SIG-M5 treated with dmso at 0.1 percent for 504 hours (cell line): ENCODE data around the gene BRD3OS.

ENCODE experiments used
- DNase-seq: peaks from one replicate; lab custom pipeline; 2025; ENCODE audit not compliant: unreplicated experiment; lab: John Stamatoyannopoulos, UW

BRD3OS gene

GRCh38 chr9:134003237-134003636 is 22.0 kb upstream of the BRD3OS start:
- no peak for DNase-seq

DNA sequence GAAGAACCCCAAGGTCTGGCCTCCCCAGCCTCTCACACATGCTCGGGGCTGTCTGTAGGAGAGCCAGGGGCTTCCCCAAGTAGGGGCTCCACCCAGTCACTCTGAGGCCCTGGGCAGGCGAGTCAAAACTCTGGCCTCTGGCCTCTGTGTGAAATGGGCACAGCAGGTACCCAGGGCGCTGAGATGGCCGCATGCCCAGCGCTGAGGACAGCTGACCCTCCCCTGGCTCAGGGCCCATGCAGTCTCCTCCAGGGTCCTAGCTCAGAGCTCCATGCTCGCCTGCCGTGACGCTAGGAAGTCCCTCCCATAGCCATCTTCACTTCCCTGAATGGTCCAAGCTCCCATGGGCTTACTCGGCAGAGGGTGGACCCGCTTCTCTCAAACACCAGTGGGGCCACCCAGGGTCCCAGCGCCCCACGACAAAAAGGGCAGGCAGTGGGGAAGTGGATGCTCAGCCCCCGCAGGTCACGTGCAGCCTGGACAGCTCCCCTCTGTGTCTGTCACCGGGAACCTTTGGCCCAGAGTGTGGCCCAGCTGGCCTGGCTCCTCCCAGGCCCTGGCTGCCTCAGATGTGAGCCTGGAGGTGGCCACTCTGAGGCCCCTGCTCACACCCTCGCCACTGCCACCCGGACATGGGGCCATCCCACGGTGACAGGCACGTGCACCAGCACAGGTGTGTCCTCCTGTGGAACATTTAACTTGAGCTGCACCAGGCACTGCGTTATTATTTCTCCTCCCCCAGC is 21.0 kb upstream of the BRD3OS start:
- no peak for DNase-seq

- DNase-seq, result no peak
Measured at GRCh38 chr9:134004881-134005280, 20.4 kb upstream of the BRD3OS start.

DNA sequence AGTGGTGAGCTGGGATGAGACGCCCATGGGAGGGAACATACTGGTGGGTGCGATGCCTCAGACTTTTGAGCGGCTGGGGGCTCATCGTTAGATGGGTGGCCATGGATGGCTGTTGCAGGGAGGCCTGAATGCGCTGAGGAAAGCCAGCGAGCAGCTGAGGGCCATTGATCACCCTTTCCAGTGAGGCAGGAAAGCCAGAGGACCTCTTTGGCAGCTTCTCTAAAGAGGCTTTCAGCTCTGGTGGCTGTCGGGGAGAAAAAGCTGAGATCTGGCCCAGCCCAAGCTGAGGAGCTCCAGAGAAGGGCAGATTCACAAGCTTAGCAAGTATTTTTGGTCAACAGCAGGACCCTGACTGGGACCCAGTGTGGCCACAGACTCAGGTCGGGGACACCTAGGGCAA is 19.9 kb upstream of the BRD3OS start:
- DNase-seq, result no peak

- no peak for DNase-seq
Measured at GRCh38 chr9:134007150-134007549, 18.1 kb upstream of the BRD3OS start.

DNA sequence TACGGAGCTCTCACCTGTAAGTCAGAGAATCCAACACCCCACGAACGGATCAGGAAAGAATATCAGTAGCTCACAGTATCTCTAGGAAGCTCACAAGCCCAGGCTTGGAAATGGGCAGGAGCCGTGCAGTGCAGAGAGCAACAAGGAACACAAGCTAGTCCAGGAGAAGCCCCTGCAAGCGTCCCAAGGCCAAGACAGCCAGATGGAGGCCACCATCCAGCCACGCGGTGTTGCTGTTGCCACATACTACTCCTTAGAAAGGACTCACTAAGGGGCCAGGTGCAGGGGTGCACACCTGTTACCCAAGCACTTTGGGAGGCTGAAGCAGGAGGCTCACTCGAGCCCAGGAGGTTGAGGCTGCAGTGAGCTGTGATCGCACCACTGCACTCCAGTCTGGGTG is 17.7 kb upstream of the BRD3OS start:
- no peak for DNase-seq

GRCh38 chr9:134010310-134011173 is 14.7 kb upstream of the BRD3OS start:
- DNase-seq, result no peak

GRCh38 chr9:134011401-134011800 is 13.9 kb upstream of the BRD3OS start:
- DNase-seq, result no peak

DNA sequence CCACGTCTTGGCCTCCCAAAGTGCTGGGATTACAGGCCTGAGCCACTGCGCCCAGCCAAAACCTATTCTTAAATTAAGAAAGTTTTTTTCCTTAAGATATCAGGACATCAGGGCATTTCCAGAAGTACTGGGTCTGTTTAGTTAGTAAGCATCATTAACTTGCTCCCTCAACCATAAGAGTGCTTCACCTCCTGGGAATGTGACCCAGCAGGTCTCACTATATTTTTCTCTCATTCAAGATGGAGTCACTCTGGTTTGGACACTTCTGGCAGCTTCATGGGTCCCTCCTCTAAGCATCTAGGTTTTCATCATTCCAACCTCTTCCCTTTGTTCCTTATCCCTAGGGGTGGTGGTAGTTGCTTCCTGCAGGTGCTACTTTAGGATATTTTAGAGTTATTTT is 10.3 kb upstream of the BRD3OS start:
- DNase-seq, result no peak

- DNase-seq, result no peak
Measured at GRCh38 chr9:134024214-134024792, 978 bp upstream of the BRD3OS start.

- peak; percentile 15 for DNase-seq
Measured at GRCh38 chr9:134025606-134026541, 593 bp downstream of the BRD3OS start.

- DNase-seq, result no peak
Measured at GRCh38 chr9:134026581-134026980, 1.3 kb downstream of the BRD3OS start.

GRCh38 chr9:134026981-134027380 is 1.7 kb downstream of the BRD3OS start:
- no peak for DNase-seq

DNA sequence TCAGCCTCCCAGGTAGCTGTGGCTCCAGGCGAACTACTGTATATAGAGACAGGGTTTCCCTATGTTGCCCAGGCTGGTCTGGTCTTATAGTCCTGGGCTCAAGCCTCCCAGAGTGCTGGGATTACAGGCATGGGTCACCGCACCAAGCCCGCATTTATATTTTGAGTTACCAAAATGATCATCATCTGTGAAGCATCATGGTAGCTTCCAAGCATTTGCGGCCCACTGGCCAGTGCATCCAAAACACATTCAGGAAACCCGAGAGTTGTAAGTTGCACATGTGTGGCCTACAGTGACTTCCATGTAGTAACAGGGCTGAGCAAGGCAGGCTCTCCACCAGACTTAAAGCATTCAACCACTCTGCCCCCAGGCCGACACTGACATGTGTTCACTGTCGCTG is 2.3 kb downstream of the BRD3OS start:
- no peak for DNase-seq

DNA sequence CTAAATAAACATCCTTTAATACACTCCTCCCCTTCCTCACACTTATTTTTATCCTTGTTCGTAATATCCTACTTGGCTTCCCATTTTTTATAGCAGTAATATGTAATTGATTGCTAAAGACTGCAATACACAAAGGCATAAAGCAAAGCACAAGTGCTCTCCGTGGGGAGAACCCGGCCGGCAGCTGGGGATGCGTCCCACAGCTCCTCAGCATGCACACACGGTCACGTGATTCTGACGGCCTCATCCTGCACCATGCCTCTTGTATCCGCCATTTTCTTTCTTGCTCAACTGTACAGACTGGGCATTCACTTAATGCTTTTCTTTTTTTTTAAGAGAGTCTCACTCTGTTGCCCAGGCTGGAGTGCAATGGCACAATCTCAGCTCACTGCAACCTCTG is 2.8 kb downstream of the BRD3OS start:
- DNase-seq, result no peak

DNA sequence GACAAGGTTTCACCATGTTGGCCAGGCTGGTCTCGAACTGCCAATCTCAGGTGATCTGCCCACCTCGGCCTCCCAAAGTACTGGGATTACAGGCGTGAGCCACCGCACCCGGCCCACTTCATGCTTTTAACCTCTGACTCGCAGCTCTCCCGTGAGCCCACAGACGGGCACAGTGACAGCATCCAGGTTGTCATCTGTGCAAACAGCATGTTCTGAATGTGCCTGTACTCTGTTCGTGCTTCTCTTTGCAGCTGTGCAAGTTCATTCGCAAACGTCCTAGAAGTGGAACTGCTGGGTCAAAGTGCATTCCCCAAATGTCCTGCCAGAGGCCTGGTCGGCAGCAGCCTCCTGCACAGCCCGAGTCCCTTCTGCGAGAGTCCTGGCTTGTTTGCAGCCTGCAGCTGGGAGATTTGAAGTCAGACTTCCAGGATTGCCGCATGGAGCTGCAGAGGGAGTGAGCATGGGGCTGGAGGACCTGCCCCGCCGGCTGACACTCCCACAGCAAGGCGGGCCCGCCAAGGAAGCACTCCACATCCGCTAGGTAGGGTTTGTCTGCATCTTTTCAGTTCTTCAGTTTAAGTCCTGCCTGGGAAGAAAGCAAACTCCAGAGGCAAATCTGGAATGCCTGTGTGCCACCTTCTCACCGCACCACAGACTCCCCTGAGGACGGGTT is 3.4 kb downstream of the BRD3OS start:
- no peak for DNase-seq

DNA sequence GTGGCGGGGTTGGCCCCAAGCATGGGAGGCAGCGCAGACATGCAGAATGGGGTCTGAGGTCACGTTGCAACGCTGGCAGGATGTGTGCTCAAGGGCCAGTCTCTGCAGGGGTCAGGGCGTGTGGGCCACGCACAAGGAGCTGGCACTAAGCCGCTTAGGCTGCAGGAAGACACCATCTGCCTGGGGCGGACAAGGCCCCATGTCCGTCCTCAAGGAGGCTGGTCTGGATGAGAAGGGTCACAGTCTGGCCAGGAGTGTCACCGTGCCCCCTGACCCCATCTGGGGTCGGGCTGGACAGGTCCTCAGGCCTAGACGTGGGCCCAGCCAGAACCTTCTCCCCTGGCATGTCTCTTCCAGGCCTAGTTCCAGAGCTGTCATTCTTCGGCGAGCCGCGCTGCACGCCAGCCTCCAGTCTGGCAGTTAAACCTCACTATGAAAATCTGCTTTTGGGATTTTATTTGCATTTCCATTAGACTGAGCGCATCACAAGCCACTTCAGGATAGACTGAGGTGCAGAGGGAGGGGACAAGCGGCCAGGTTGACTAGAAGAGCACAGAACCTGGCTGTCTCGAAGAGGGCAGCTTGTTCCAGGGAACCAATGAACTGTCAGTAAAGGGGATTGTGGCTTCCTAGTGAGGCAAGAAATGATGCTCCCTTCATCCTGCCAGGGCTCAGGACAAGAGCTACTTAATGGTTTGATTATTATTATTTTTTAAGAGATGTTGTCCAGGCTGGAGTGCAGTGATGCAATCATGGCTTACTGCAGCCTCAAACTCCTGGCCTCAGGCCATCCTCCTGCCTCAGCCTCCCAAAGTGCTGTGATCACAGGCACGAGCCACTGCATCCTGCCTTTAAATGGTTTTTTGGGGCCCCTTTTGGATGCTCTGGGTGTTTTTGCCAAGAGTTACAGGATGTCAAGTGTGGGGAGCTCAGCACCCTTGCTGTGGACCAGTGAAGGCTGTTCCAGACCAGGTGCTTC is 4.3 kb downstream of the BRD3OS start:
- DNase-seq, result no peak

DNA sequence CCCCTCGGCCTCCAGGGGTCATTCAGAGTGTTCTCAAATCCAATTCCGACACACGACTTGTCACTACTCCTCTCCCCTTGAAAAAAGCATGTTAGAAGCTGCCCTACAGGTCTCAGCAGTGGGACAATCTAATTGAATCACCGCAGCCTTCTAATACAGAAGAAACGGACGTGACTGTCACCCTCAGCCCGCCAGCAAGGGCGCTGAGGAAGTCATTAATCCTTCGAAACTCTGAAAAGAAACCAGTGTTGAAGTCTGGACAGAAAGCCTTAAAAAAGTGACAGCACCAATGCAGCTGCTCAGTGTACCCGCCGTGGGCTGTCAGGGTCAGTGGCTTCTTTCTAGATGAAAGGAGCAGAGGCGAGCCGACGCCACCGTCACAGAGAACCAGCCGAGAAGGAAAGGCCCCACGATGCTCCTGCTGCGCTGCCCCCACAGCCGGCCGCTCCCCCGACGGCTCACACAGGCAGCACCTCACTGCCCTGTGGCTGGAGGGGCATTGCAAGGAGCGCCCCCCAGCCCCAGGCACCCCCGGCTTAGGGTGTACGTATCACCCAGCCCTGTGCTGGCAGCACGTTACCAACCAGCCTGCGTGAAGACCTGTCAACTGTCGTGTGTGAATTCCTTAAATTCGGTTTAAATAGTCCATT is 5.7 kb downstream of the BRD3OS start:
- no peak for DNase-seq

- DNase-seq, result no peak
Measured at GRCh38 chr9:134031783-134032182, 6.5 kb downstream of the BRD3OS start.
